ENCODE measurements around the gene SPO11.

SPO11 gene, protein sequence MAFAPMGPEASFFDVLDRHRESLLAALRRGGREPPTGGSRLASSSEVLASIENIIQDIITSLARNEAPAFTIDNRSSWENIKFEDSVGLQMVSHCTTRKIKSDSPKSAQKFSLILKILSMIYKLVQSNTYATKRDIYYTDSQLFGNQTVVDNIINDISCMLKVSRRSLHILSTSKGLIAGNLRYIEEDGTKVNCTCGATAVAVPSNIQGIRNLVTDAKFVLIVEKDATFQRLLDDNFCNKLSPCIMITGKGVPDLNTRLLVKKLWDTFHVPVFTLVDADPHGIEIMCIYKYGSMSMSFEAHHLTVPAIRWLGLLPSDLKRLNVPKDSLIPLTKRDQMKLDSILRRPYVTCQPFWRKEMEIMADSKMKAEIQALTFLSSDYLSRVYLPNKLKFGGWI

DNA sequence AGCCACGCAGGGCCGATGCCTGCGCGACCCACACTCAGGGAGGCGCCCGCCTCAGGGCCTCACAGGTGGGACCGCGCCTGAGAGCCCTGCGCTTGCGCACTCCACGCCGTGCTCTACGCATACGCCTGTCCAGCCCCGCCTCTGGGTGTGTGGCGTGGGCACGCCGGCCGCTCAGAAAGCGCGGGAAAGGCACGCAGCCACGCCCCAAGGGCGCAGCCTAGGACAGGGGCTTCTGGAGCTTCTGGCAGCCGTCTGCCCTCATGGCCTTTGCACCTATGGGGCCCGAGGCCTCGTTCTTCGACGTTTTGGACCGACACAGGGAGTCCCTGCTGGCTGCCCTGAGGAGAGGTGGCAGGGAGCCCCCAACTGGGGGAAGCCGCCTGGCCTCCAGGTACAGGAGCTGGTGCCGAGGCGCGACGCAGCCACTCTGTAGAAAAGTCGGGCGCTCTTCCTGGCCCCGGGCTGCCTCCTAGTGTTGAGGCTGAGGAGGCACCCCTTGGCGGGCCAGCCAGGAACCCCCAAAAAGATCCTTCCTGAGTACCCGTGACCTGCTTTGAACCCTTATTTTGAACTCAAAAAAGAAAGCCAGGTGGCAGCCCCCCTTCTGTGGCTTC is at the start of gene SPO11:
SPO11 (plus strand) TSS at position 196 of the 614 bp plus-strand sequence; CDS start at position 261, 65 bp downstream.
- no peak for DNase-seq (ENCODE audit: low spot score)

DNA sequence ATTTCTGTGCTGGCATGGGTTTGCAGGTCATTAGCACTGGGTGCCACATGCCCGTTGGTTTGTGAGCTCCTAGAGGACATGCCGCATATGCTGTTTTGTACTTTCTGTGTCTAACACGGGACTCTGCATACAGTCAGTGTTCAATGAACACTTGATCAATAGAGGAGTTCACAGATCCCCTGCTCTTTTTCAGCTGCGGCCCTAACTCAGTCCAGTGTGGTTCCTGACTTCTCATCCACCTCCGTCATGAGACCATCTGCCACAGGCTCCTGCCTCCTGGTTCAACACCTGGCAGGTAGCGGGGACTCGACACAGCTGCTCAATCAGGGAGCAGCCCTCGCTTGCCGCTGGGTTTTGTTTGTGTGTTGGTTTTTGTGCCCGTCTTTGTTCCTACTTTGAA is 49.4 kb upstream of the SPO11 start:
- peak; percentile 81 for DNase-seq (ENCODE audit: low spot score)

DNA sequence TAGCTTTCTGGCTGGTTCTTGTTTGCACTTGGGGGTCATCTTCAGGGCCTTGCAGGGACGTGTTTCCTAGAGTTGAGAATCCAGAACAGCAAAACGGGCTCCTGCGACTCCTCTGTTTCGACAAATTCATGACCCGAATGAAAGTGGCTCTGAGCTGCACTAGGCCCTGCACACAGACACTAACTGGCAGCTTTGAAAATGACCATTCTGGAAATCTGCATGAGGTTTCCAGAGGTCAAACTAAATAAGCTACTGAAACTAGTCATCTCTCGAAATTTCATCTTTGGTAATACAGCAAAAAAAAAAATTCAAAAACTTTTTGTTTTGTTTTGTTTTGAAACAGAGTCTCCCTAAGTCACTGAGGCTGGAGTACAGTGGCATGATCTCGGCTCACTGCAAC is 47.7 kb upstream of the SPO11 start:
- DNase-seq (ENCODE audit: low spot score) = no peak

DNA sequence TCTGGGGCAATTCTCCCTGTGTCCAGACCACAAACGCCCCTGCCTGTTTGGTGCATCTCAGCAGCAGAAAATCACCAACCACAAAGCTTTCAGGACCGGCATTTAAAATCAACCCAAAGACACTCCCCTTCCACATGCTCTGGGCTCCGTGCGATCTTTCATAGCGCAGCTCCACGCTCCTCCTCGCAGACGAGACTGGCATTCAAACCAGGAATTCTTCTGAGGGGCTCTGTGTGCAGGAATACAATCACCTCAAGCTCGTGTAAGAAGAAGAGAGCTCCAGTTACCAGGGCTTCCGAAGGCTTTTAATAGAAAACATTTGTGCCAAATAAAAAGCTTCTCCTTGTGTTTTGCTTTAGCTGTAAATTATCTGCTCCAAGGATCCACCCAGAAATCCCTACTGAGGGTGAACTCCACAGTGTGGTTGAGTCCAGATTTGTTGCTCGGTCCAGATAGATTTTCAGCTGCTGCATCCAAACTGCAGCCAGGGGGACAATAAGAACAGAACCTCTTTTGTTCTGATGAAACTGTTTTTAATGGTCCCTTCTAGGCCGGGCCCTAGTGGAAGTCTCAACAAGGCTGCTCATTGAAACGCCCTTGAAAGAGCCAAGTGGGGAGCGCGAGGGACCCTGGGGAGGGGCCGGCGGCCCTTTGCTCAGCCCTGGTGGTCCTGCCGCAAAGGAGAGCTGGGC is 46.8 kb upstream of the SPO11 start:
- DNase-seq (ENCODE audit: low spot score) = peak; percentile 51

DNA sequence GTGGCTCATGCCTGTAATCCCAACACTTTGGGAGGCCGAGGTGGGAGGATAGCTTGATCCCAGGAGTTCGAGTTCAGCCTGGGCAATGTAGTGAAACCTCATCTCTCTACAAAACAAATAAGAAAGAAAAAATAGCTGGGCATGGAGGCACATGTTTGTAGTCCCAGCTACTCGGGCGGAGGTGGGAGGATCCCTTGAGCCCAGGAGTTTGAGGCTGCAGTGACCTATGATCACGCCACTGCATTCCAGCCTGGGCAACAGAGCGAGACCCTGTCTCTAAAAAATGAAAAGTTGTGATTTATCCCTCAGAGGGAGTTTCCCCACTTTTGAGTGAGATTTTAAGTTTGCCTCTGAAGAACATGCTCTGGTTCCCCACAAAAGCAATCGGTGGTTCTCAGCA is 45.7 kb upstream of the SPO11 start:
- DNase-seq (ENCODE audit: low spot score) = peak; percentile 44

DNA sequence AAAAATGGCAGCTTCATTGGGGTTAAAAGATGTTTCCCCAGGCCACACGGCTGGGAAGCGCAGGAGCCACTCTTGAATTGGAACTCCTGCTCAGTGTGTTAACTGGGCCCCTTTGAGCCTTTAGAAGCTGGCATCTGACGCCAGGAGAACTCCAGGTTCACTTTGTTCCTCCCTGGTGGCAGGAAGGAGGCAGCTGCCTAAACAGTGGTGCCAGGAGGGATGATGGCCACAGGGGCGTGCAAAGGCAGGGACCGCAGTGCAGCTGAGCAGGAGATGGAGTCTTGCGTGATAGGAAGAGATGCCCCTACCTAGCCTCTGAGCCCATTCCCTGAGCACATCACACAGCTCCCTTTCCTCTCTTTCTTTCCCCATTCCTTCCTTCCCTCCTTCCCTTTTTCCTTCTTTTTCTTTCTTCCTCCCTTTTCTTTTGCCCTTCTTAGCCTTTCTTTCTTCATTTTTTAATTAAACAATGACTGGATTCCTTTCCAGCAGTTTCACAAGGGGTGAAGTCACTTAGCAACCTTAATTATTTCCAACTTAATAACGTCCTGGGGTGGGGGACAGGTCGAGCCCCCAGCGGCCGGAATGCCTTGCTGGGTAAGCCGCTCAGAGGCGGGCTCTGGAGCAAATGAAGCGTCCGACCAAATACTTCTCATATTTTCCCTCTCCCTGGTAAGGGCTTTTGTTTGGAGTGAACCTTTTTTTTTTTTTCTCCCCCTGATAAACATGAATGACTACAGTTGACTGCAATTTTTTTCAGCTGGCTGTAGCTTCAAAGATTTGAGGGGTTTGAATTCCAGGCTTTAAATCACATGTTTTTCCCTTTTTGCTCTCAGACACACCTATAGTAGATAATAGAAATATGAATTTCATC is 42.4 kb upstream of the SPO11 start:
- no peak for DNase-seq (ENCODE audit: low spot score)

DNA sequence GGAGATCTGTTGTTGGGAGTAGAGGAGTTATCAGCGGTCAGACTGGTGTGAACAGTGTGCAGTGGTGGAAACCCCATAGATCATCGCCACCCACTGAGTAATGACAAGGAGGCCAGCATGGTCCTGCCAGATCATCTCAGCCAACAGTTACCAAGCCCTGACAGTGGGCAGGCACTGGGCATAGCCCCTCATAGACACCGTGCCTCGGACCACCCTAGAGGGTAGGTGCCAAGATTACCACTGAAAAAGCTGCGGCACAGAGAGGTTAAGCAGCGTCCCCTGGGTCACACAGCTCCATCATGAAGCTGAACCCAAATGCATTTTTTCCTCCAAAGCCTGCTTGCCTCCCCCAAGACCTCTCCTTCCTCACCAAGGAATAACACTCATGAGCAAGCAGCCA is 41.7 kb upstream of the SPO11 start:
- DNase-seq (ENCODE audit: low spot score) = no peak

DNA sequence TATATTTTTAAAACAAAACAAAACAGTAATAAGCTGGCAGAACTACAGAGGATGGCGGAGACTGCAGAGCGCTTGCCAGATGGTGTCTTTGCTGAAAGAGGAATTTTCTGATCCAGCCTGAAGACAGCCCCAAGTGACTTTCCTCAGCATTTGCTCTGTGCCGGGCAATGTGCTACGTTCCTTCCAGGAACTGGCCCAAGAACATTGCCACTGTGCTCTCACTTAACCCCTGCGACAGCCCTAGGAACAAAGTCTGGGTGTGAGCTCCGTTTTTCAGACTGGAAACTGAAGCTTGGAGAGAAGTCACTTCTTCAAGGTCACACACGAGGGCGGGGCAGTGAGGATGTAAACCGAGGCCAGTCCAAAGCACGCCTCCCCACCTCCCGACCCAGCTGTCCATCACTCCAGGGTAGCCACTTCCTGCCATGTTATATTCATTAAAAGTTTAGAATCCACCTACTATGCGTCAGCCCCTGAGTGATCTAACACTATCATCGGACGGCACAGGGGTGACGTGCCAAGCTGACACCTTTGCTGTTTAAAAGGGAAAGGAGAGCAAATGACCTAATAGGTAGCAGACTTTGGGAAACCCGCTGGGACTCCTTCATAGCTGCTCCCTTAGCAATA is 40.8 kb upstream of the SPO11 start:
- DNase-seq (ENCODE audit: low spot score) = no peak

DNA sequence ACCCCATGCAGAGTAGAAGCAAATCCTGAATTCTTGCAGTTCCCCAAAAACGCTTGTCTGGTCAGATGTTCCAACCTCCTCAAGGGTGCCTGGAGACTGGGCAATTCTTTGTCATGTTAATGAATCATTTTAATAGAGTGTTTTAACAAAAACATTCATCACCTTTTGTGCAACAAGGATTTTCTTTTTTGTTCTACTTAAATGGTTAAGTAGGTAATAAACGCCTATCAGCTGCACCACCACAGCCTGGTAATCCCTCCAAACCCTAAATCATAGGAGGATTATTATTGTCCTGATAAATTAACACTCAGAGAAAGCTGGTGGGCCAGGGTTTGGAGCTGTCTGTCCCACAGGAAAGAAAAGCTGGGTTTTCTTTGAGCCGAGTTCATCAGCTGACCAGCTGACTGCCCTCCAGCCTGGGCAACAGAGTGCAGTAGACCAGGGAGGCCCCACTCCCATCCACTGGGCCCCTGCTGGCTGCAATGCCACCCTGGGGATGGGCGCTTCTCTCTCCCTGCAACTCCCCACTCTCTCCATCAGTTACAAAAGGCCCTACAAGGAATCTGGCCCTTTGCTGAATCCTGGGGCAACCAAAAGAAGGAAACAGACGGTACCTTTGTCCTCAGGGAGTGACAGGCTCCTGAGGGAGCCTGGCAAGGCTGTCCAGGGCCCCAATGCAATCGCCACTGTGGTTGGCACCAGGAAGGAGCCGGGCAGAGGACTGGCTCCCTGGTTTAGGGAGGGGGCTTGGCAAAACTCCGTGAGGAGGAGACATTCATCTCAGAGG is 40.0 kb upstream of the SPO11 start:
- DNase-seq (ENCODE audit: low spot score) = no peak

DNA sequence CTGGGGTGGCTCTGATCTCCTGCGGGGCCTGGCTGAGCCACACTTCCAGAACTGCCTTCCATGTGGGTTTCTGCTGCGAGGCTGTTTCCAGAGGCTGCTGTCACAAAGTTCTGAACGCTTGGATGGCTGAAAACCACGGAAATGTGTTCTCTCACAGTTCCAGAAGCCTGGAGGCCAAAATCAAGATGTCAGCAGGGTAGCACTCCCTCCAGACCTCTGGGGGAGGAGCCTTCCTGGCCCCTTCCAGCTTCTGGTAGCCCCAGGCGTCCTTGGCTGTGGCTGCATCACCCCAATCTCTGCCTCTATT is 39.5 kb upstream of the SPO11 start:
- no peak for DNase-seq (ENCODE audit: low spot score)

DNA sequence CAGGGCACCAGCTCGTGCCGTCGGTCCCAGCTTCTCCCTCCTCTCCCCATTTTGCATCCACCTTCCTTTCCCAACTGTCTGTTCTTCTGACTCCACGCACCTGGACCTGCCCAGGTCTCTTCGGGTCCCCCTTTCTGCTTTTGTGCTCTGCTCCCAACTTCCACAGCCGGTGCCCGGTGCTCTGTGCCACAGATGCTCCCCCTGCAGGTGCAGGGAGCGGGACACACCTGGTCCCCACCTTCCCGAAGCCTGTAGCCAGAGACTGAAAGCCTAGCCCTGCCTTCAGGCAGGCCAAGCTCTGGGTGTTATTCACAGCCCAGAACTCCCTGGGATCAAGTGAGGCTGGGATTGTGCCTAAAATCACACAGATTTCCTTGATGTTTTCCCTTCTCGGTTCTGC is 38.6 kb upstream of the SPO11 start:
- DNase-seq (ENCODE audit: low spot score) = no peak

DNA sequence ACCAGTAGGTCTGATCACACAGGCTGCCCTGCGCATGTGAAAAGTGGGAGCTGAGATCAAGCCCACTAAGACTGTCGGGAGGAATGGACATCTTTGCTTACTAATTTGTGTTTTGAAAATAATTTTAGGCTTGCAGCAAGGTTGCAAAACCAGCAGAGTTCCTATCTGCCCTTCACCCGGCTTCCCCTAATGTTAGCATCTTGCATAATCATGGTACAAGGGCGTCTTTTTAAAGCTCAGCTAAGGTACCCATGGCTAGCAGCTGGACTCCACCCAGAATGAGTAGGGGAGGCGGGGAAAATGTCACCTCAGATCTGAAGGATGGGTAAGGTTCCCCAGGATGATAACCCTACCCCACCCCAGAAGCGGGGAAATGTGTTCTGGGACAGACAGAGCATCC is 37.9 kb upstream of the SPO11 start:
- no peak for DNase-seq (ENCODE audit: low spot score)

DNA sequence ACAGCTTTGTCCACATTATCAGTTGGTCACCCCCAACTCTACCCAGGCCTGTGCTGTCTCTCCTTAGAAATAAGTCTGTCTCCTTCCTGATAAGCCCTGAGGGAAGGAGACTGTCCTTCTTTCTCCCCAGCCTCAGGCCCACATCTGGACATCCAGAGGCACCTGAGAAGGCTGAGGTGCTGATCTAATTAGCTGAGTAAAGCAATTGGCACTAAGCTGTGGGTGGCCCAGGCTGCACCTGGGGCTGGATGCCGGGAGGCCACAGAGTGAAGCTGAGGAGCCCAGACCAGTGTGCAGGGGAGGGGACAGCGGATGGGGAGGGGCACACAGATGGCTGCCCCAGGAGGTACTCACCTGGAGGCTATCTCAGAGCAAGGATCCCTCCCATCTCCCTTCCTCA is 37.0 kb upstream of the SPO11 start:
- DNase-seq (ENCODE audit: low spot score) = no peak

DNA sequence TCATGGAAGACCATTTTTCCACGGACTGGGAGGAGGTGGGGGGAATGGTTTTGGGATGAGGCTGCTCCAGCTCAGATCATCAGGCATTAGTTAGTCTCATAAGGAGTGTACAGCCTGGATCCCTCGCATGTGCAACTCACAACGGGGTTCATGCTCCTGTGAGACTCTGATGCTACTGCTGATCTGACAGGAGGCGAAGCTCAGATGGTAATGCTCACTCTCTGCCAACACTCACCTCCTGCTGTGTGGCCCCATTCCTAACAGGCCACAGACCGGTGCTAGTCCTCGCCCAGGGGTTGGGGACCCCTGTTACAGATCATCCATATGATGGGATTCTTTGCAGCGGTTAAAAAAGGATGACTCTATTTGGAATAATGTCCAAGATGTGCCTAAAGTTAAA is 35.6 kb upstream of the SPO11 start:
- no peak for DNase-seq (ENCODE audit: low spot score)

DNA sequence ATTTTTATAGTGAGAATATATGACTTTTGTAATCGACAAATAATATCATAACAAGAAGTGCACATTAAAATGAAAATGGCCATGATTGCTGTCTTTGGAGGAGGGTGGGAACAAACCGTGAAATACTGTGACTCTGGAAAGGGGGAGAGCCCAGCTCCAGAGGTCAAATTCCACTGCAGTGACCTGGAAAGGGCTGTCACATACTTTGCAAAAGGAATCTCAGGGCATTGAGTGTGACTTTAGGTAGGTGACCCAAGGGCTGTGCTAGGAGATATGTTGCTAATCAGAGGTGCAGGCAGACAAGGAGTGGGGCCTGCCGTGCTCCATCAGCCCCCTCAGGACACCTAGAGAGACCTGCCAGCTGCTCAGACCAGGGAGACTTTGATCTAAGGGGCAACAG is 35.1 kb upstream of the SPO11 start:
- no peak for DNase-seq (ENCODE audit: low spot score)

DNA sequence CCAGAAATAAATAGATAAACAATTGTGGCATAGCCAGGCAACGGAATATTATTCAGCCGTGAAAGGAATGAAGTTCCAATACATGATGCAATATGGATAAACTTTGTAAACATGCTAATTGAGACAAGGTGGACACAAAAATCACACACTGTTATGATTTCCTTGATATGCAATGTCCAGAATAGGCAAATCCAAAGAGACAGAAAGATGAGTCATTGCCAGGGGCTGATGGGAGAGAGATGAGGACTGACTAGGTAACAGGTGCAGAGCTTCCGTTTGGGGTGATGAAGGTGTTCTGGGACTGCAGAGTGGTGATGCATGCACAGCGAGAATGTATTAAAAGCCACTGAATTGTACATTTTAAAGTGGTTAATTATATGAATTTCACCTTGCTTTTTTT is 31.1 kb upstream of the SPO11 start:
- DNase-seq (ENCODE audit: low spot score) = no peak

DNA sequence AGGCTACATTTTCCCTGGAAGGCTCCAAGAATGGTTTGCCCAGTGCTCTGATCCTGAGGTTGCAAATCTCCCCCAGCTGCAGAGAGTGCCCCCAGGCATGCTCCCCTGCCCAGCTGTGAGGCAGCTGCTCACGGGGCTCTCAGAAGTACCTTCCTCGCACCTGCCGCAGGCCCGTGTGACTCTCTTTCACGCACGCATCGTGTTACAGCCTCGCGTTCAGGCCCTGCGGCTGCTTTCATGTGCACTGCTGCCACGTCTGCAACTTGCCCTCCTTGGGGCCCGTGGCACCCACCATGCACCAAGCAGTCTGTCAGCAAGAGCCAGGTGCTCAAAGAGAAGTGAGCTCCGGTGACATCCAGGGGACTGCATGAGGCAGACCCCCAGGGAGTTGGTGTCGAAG is 28.6 kb upstream of the SPO11 start:
- DNase-seq (ENCODE audit: low spot score) = peak; percentile 61

DNA sequence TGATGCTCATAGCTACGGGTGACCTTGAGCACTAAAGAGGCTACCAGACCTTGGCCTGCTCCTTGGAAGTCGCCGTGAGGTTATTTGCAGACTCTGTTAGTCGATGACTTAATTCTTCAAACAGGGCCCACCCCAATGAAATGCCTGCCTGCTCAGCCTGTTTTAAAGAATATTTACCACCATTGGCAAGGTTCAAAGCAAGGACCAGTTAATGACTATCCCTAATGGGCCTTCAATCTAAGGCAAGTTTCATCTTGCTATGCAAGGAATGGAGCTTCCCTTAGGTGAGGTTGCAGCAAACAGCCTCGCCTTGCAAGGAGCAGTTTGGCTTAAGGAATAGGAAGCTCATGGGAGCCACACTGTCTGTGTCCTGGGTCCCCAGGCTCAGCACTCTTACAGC is 22.9 kb upstream of the SPO11 start:
- no peak for DNase-seq (ENCODE audit: low spot score)

DNA sequence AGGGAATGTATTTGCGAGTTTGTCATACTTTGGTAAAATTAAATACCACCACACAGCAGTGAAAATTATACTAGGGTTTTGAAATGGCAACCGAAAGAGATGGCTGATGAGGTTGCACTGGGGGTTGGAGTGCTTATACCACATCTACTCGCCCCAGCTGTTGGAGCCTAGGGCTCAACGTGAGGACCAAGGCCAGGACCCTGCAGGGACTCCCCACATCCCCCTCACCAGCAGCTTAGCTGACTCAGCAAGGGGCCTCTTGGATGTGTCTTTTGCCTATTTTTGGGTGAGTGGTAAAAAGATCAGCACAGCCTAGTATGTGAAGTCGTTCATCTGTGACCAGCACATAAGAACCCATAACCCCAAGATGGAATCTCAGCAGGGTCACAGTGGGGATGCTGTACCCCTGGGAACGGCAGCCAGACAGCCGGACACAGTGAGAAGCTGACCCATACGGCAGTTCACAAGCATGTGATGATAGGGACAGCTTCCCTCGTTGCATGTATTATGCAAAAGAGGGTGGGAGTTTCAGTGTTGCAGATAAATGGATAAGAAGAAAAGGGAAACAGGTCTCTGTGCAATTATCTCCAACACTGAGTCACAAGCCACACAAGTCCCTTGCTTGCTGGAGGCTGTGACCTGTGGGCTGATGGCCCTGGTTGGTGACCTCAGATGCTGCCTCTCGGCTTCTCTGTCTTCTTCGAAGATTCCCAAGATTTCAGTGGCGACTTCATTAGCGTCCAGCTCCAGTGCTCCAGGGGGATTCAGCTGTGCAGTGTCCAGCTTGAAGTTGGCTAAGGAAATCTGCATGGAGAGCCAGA is 20.9 kb upstream of the SPO11 start:
- peak; percentile 42 for DNase-seq (ENCODE audit: low spot score)

DNA sequence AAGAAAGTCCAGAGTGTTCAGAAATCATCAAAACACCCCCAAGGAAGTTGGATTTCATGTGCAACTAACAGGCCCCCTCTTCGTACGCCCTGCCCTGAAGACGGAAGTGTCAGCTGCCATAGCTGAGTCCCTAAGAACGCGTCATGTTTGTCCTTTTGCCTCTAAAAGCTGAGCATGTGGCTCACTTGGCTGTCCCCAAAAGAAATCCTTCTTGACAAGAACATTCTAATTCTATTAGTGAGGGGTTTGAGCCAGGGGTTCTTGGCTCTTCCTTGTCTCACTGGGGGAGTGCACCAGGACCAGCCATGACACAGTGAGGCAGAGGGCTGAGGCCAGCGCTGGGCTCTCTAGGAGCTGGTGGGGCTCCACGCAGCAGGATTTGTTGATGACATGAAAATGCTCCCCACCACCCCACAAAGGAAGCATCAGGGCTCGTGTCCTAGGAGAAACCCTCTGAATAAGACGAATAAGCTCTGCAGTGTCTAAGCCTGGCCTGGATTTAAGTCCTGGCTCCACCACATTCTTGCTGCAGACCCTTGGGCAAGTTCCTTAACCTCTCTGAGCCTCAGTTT is 20.0 kb upstream of the SPO11 start:
- DNase-seq (ENCODE audit: low spot score) = no peak

All from NAMALWA (cell line).